Esophagus mucosa (tissue), 1 donor: ENCODE results near the gene ART1. TPM values are rescaled to one million over a fixed set of nuclear protein-coding genes. Genes with fewer than 3 reads are reported as not detected.

ENCODE experiments used
- total RNA-seq: library from RNA; stranded (reverse); gene quantifications from one replicate; pipeline ENCODE4 v1.2.4, GENCODE V29; 2023
- donor health status: DM: yes; HTN: yes; CAD: no.

Gene ART1
- total RNA-seq, 1 donor from 2014 or later, result not detected

Other genes with a start within 250 kb of the ART1 start
- not detected for gene ART5, start 3.1 kb upstream of the ART1 start, total RNA-seq
- gene CHRNA10, start 26.3 kb downstream of the ART1 start, total RNA-seq, result 0.64 TPM
- 55.1 TPM for gene NUP98, start 152.4 kb downstream of the ART1 start, total RNA-seq
- 31.8 TPM for gene PGAP2, start 163.4 kb downstream of the ART1 start, total RNA-seq
- 59.7 TPM for gene RHOG, start 195.8 kb downstream of the ART1 start, total RNA-seq
- 85.1 TPM for gene STIM1, start 210.5 kb downstream of the ART1 start, total RNA-seq